Naive thymus-derived CD4-positive, alpha-beta T cell (primary cell): ENCODE results near the gene GLTPD2. TPM values are rescaled to one million over a fixed set of nuclear protein-coding genes. Genes with fewer than 3 reads are reported as not detected.

Experiments used
- ATAC-seq: fragments of 150-1000 bp; cut with Tn5 transposase; 2 replicates; pipeline ENCODE4 v1.10.0; 2021; ENCODE audit warnings: mild to moderate bottlenecking, moderate library complexity
- CTCF ChIA-PET: fragments of 350-600 bp; sonication (Branson Sonifier 250); formaldehyde crosslinking; loops from one replicate; lab custom pipeline; 2021; ENCODE audit warnings: antibody characterized with exemption; lab: Charles Lee
- POLR2A ChIA-PET: fragments of 350-600 bp; sonication (Branson Sonifier 250); formaldehyde crosslinking; loops from one replicate; lab custom pipeline; 2021; ENCODE audit warnings: antibody characterized with exemption, inconsistent platforms; lab: Charles Lee
- DNase-seq, 9 donors: peaks; one replicate each; pipeline versions ENCODE4 v3.0.0 to v3.0.0-alpha.2; 2020 to 2022; ENCODE audit warnings: mixed read lengths in 1 of 9
- H3K27ac ChIP-seq: one replicate; pipeline ENCODE4 v1.7.0; 2013; ENCODE audit warnings: mild to moderate bottlenecking, low read depth, low read length, moderate library complexity
- H3K27me3 ChIP-seq, 2 donors: one replicate each; pipeline ENCODE4 v1.7.0; 2013; ENCODE audit warnings: low read length in 2 of 2, mild to moderate bottlenecking in 2 of 2, moderate library complexity in 2 of 2; ENCODE audit not compliant: control insufficient read depth in 2 of 2, insufficient read depth in 2 of 2
- H3K36me3 ChIP-seq, 3 experiments: 1 replicate in 2 of 3; 2 replicates in 1 of 3; pipeline ENCODE4 v1.7.0; 2013; ENCODE audit warnings: low read length in 3 of 3, mild to moderate bottlenecking in 3 of 3, moderate library complexity in 1 of 3; ENCODE audit not compliant: insufficient read depth in 3 of 3, control insufficient read depth in 2 of 3
- H3K4me1 ChIP-seq, 2 donors: one replicate each; pipeline ENCODE4 v1.7.0; 2013; ENCODE audit warnings: low read length in 2 of 2, mild to moderate bottlenecking in 2 of 2, moderate library complexity in 1 of 2; ENCODE audit not compliant: control insufficient read depth in 2 of 2, insufficient read depth in 2 of 2
- H3K4me3 ChIP-seq: 2 replicates; pipeline ENCODE4 v1.7.0; 2013; ENCODE audit warnings: mild to moderate bottlenecking, low read length
- H3K9me3 ChIP-seq, 3 experiments: 1 replicate in 2 of 3; 2 replicates in 1 of 3; pipeline ENCODE4 v1.7.0; 2013; ENCODE audit warnings: low read length in 3 of 3; ENCODE audit not compliant: control insufficient read depth in 2 of 3
- H3K27ac Mint-ChIP-seq, 9 donors: one replicate each; pipeline ENCODE4 v1.8.0; 2020 to 2022; ENCODE audit warnings: mixed read lengths in 9 of 9, mild to moderate bottlenecking in 8 of 9, moderate library complexity in 5 of 9, inconsistent platforms in 2 of 9
- H3K27me3 Mint-ChIP-seq, 5 donors: one replicate each; pipeline ENCODE4 v1.8.0; 2021 to 2022; ENCODE audit warnings: mixed read lengths in 5 of 5, mild to moderate bottlenecking in 1 of 5
- H3K36me3 Mint-ChIP-seq, 5 donors: one replicate each; pipeline ENCODE4 v1.8.0; 2020 to 2022; ENCODE audit warnings: mixed read lengths in 5 of 5, mild to moderate bottlenecking in 3 of 5, inconsistent platforms in 1 of 5
- H3K4me1 Mint-ChIP-seq, 7 donors: one replicate each; pipeline ENCODE4 v1.8.0; 2020 to 2022; ENCODE audit warnings: mixed read lengths in 7 of 7, mild to moderate bottlenecking in 3 of 7, inconsistent platforms in 1 of 7
- H3K4me3 Mint-ChIP-seq, 10 donors: one replicate each; pipeline ENCODE4 v1.8.0; 2020 to 2022; ENCODE audit warnings: mild to moderate bottlenecking in 10 of 10, mixed read lengths in 10 of 10, moderate library complexity in 6 of 10, inconsistent platforms in 2 of 10
- H3K9me3 Mint-ChIP-seq, 11 donors: one replicate each; pipeline ENCODE4 v1.8.0; 2020 to 2022; ENCODE audit warnings: mixed read lengths in 11 of 11, mild to moderate bottlenecking in 4 of 11, inconsistent platforms in 1 of 11, moderate library complexity in 1 of 11
- intact Hi-C, 2 donors: fragments of 100-400 bp; cut with micrococcal nuclease; formaldehyde crosslinking; loops; one replicate each; pipeline ENCODE4 v1.15.1; 2023
- polyA plus RNA-seq, 2 donors: library from polyadenylated mRNA; unstranded; fragments of 300-500 nt; fragmentation: Illumina TruSeq; gene quantifications; one replicate each; pipeline ENCODE4 v1.2.3, GENCODE V29; 2021
- total RNA-seq, 6 experiments: library from RNA in 5 of 6; stranded (reverse) in 5 of 6; gene quantifications; 1 replicate in 5 of 6; 2 replicates in 1 of 6; pipeline ENCODE4 v1.2.3 and lab custom pipeline; 2021 to 2026

Gene GLTPD2
- total and polyA plus RNA-seq, 7 experiments from 2014 or later = 0.39 TPM; not detected in 5

DNA sequence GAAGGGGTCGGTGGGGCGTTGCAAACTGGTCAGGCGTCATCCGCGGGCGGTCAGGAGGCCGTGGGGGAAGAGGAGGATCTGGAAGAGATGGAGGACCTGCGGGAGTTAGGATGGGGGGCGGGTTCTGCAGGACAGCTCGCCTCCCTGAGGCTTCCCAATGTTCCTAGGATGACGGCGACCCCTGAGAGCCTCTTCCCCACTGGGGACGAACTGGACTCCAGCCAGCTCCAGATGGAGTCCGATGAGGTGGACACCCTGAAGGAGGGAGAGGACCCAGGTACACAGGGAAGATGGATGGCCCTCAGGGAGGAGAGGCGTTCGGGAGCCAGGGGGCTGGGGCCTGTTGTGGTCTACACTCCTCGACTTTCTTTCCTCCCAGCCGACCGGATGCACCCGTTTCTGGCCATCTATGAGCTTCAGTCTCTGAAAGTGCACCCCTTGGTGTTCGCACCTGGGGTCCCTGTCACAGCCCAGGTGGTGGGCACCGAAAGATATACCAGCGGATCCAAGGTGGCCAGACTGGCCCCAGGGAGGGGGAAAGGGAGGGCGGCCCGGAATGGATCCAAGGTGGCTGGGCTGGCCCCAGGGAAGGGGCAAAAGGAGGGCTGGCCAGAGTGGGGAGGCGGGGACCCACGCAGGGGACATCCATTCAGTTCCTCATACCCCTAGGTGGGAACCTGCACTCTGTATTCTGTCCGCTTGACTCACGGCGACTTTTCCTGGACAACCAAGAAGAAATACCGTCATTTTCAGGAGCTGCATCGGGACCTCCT lies 19.0 kb downstream of the GLTPD2 start:
- Histone ChIP-seq H3K4me1 (peaks cover 0 to 5% of the 10 kb centered on the region in 2 donors), H3K9me3 (no peaks in the 10 kb centered on the region), H3K4me3 (no peak overlapping the region), H3K27ac (peak overlapping the region; percentile 79), H3K27me3 (no peaks in the 10 kb centered on the region), H3K36me3 (peaks cover 0 to 6% (median 0%) of the 10 kb centered on the region in 3 experiments)
- Mint-ChIP-seq H3K27ac (peak overlapping the region in 6 of 9 donors; percentile 0 to 78 (median 62)), H3K9me3 (no peaks in the 10 kb centered on the region), H3K36me3 (peaks cover 0 to 11% (median 5%) of the 10 kb centered on the region in 5 donors), H3K4me1 (peaks cover 7 to 23% (median 19%) of the 10 kb centered on the region in 7 donors), H3K4me3 (peak overlapping the region; percentile 57 to 88 (median 78)), H3K27me3 (peaks cover 0 to 7% (median 0%) of the 10 kb centered on the region in 5 donors)
- ChIA-PET CTCF (no interaction called here), POLR2A (interaction anchor here (0.9 to 3.3 kb wide), 5 partner anchors 11 to 132 kb away, joined by 3 to 16 read pairs (median 12); partner anchors contain the start of genes ARRB2, PSMB6, RNF167 and SLC25A11)
- DNase-seq (no peak), ATAC-seq (no peak)
- intact Hi-C loops = loop anchor here (1.0 to 5.0 kb wide), 7 partner anchors 11 to 97 kb away; partner anchors contain the start of genes MED11 (in 2 of the 2), MINK1 (in 2 of the 2), PSMB6 (in 2 of the 2) and ARRB2 (in 1 of the 2)

DNA sequence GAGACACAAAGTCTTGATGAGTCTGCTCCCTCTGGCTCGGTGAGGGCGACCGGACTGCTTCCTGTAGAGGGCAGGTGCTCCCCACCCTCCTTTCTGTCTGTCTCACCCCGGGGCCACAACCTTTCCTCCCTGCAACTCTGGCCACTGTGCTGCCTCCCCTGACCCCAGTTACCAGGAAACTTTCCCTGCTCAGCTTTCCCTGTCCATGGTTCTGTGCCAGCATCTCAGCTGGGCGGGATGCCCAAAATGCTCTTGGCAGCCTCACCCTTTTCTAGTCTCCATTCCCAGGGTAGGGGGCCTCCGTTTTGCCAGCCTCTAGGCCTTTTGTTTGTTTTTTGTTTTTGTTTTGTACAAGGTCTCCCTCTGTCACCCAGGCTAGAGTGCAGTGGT lies 19.6 kb downstream of the GLTPD2 start:
- intact Hi-C loops = loop anchor here in 1 of 2 donors (5.0 kb wide), 1 partner anchor 79 kb away; no protein-coding TSS in a partner anchor
- H3K27ac ChIP-seq = no peak overlapping the region
- peaks cover 0 to 5% of the 10 kb centered on the region in 2 donors for H3K4me1 ChIP-seq
- Mint-ChIP-seq H3K9me3 (no peaks in the 10 kb centered on the region), H3K4me3 (peak overlapping the region; percentile 57 to 88 (median 76)), H3K27ac (peak overlapping the region in 5 of 9 donors; percentile 0 to 89 (median 67)), H3K4me1 (peaks cover 7 to 23% (median 19%) of the 10 kb centered on the region in 7 donors), H3K36me3 (peaks cover 0 to 11% (median 5%) of the 10 kb centered on the region in 5 donors), H3K27me3 (peaks cover 0 to 7% (median 0%) of the 10 kb centered on the region in 5 donors)
- no peaks in the 10 kb centered on the region for H3K27me3 ChIP-seq
- POLR2A ChIA-PET = interaction anchor here (0.8 to 2.5 kb wide), 3 partner anchors 52 to 131 kb away, joined by 3 to 13 read pairs (median 3); partner anchors contain the start of genes ARRB2, RNF167 and SLC25A11
- peaks cover 0 to 6% (median 0%) of the 10 kb centered on the region in 3 experiments for H3K36me3 ChIP-seq
- CTCF ChIA-PET = no interaction called here
- H3K4me3 ChIP-seq = no peak overlapping the region
- DNase-seq (no peak), ATAC-seq (no peak)
- H3K9me3 ChIP-seq = no peaks in the 10 kb centered on the region

DNA sequence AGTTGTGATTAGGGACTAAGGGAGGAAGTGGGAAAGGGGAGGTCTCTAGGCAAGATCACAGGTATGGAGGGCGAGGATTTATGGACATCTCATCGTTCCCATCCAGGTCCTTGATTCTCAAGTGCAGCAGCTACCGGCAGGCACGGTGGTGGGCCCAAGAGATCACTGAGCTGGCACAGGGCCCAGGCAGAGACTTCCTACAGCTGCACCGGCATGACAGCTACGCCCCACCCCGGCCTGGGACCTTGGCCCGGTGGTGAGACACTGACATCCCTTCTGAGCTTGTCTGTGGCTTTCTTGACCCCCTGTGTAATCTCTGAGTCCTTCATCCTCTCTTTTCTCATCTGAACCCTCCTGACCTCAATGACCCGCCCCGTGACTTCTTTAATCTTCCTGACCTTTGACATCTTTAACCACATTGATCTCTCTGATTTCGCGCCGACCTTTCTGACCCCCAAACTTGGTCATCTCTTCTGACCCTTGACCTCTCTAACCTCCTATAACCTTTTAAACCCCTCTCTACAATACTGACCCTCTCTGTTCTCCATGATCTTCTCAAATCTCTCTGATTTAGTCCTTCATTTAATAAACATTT lies 22.0 kb downstream of the GLTPD2 start:
- Mint-ChIP-seq H3K27me3 (peaks cover 0 to 6% (median 0%) of the 10 kb centered on the region in 5 donors), H3K4me1 (peaks cover 7 to 24% (median 19%) of the 10 kb centered on the region in 7 donors), H3K4me3 (peak overlapping the region in 2 of 10 donors; percentile 14 to 35), H3K36me3 (peaks cover 0 to 11% (median 8%) of the 10 kb centered on the region in 5 donors), H3K27ac (no peak overlapping the region), H3K9me3 (no peaks in the 10 kb centered on the region)
- H3K27me3 ChIP-seq = no peaks in the 10 kb centered on the region
- intact Hi-C loops = no loop called here
- H3K4me1 ChIP-seq = peaks cover 0 to 5% of the 10 kb centered on the region in 2 donors
- ATAC-seq (no peak), DNase-seq (no peak)
- POLR2A ChIA-PET = interaction anchor here (0.6 kb wide), 1 partner anchor 72 kb away, joined by 4 read pairs; no protein-coding TSS in a partner anchor
- no peak overlapping the region for H3K27ac ChIP-seq
- H3K4me3 ChIP-seq = no peak overlapping the region
- CTCF ChIA-PET = no interaction called here
- no peaks in the 10 kb centered on the region for H3K9me3 ChIP-seq
- peaks cover 0 to 9% (median 0%) of the 10 kb centered on the region in 3 experiments for H3K36me3 ChIP-seq

DNA sequence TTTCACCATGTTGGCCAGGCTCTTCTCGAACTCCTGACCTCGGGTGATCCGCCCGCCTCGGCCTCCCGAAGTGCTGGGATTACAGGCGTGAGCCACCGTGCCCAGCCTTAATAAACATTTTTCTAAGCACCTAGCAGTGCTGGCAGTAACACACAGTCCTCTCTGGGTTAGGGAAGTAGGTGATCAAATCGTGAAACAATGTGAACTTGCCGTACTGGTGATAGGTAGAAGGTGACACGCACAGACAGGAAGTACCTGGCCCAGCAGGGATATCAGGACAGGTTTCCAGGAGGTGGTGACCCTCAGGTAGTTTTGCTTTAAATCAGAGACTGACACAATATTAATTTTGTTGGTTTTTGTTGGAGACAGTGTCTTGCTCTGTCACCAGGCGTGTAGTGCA lies 22.7 kb downstream of the GLTPD2 start:
- Mint-ChIP-seq H3K36me3 (peaks cover 0 to 11% (median 8%) of the 10 kb centered on the region in 5 donors), H3K9me3 (no peaks in the 10 kb centered on the region), H3K4me1 (peaks cover 7 to 20% (median 13%) of the 10 kb centered on the region in 7 donors), H3K4me3 (no peak overlapping the region), H3K27me3 (no peaks in the 10 kb centered on the region), H3K27ac (no peak overlapping the region)
- Histone ChIP-seq H3K36me3 (peaks cover 0 to 11% (median 0%) of the 10 kb centered on the region in 3 experiments), H3K4me3 (no peak overlapping the region), H3K9me3 (no peaks in the 10 kb centered on the region), H3K4me1 (no peaks in the 10 kb centered on the region), H3K27ac (no peak overlapping the region), H3K27me3 (no peaks in the 10 kb centered on the region)
- intact Hi-C loops = no loop called here
- POLR2A ChIA-PET = no interaction called here
- CTCF ChIA-PET = no interaction called here
- ATAC-seq (no peak), DNase-seq (no peak)

DNA sequence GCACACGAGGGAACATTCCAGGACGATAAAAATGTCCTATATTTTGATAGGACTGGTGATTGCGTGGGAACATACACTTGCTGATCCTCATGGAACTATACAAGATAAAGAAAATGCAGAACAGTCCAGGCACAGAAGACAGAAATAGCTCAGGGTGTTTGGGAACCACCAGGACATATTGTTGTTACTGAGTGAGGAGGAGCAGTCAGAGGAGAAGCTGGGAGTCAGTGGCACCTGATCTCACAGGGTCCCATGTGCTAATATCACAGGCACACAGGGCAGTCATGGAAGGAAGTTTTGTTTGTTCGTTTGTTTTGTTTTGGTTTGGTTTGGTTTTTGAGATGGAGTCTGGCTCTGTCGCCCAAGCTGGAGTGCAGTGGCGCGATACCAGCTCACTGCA lies 23.9 kb downstream of the GLTPD2 start:
- Mint-ChIP-seq H3K27me3 (no peaks in the 10 kb centered on the region), H3K4me1 (peaks cover 7 to 18% (median 12%) of the 10 kb centered on the region in 7 donors), H3K4me3 (no peak overlapping the region), H3K27ac (no peak overlapping the region), H3K36me3 (peaks cover 0 to 13% (median 9%) of the 10 kb centered on the region in 5 donors), H3K9me3 (no peaks in the 10 kb centered on the region)
- ChIA-PET CTCF (interaction anchor here (0.6 to 0.7 kb wide), 2 partner anchors 72 to 440 kb away, joined by 7 read pairs; no protein-coding TSS in a partner anchor), POLR2A (no interaction called here)
- H3K36me3 ChIP-seq = peaks cover 0 to 18% (median 0%) of the 10 kb centered on the region in 3 experiments
- H3K4me1 ChIP-seq = no peaks in the 10 kb centered on the region
- no peak for ATAC-seq
- no peaks in the 10 kb centered on the region for H3K27me3 ChIP-seq
- DNase-seq = no peak
- H3K4me3 ChIP-seq = no peak overlapping the region
- H3K27ac ChIP-seq = no peak overlapping the region
- H3K9me3 ChIP-seq = no peaks in the 10 kb centered on the region
- intact Hi-C loops = no loop called here

DNA sequence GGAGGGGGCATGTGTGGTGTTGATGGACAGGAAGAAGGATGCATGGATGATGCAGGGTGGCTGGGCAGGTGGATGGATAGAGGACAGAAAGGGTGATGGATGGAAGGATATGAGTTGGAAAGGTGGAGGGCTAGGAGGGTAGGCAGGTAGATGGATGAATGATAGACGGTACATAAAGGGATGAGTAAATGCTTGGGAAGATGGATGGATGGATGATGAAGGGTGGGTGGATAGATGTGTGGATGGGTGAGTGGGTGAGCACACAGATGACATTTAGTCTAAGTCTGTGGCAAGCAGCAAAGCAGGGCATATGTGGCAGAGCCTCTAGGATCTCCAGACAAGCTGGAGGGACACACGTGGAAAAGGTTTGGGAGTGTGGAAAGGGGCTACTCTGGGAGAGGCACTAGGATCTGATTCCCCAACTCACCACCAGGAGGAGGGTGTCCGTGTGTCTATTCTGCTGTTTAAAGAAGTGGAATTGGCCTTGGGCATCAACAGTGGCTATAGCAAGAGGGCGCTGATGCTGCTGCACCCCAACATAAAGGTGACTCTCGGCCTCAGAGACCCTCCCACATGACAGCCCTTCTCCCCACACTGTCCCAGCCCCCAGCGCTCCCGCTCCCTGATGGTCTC lies 26.4 kb downstream of the GLTPD2 start:
- H3K27ac Mint-ChIP-seq = no peak overlapping the region
- H3K4me3 ChIP-seq = no peak overlapping the region
- peaks cover 0 to 17% (median 0%) of the 10 kb centered on the region in 3 experiments for H3K36me3 ChIP-seq
- no peaks in the 10 kb centered on the region for H3K4me1 ChIP-seq
- no peaks in the 10 kb centered on the region for H3K9me3 Mint-ChIP-seq
- H3K9me3 ChIP-seq = no peaks in the 10 kb centered on the region
- H3K4me3 Mint-ChIP-seq = no peak overlapping the region
- ATAC-seq (no peak), DNase-seq (no peak)
- peaks cover 0 to 9% (median 0%) of the 10 kb centered on the region in 7 donors for H3K4me1 Mint-ChIP-seq
- no peaks in the 10 kb centered on the region for H3K27me3 Mint-ChIP-seq
- ChIA-PET POLR2A (no interaction called here), CTCF (no interaction called here)
- no peaks in the 10 kb centered on the region for H3K27me3 ChIP-seq
- intact Hi-C loops = no loop called here
- peaks cover 0 to 14% (median 8%) of the 10 kb centered on the region in 5 donors for H3K36me3 Mint-ChIP-seq
- H3K27ac ChIP-seq = no peak overlapping the region
